Activated T-helper 1 cell treated with anti-CD3 and anti-CD28 coated beads, Interleukin-2, amount 50 U/mL, for 16 hours (primary cell): ENCODE measurements around the gene WDR81.

ENCODE experiments used
- DNase-seq, 2 donors: peaks; one replicate each; pipeline ENCODE4 v3.0.0-alpha.2; 2020; ENCODE audit warnings: low read depth in 1 of 2, low spot score in 1 of 2

The WDR81 gene

DNA sequence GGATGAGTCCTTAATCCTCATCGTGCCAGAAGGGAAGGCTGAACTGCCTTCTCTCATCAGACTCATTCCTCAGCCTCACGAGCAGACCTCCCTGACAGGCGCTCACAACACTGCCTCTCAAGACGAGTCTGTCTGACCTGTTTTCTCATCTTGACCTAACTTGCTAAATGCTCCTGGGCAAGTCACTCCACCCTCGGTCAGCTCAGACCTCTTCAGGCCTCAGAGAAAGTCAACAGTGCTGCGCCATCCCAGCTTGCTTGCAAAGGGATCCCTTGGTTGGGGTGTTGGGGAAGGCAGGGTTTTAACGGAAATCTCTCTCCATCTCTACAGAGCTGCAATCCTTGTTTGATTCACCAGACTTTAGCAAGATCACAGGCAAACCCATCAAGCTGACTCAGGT lies 52.4 kb downstream of the WDR81 start:
- no peak for DNase-seq

DNA sequence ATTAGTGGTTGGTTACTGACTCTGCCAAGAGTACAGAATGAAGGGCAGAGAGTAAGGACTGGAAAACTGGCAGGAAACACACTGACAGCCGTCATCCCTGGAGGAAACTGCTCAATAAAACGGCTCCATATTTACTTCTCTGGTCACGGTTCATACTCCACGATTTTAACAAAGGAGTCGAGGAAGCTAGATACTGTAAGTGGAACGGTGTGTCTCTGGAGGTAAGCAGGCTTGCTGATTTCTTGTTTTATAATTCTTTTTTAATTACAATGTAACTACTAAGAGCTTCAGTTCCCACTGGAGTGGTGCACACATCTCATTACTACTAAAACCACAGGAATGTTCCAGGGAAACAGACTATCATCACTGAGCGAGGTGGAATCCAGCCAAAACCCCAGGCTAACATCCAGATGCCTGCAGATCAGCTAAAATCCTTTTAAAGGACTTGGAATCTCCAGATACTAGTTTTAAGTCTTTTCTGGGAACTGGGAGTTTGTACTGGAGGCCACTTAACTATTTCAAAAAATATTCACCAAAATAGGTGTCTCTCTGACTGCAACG lies 55.1 kb downstream of the WDR81 start:
- DNase-seq: no peak

DNA sequence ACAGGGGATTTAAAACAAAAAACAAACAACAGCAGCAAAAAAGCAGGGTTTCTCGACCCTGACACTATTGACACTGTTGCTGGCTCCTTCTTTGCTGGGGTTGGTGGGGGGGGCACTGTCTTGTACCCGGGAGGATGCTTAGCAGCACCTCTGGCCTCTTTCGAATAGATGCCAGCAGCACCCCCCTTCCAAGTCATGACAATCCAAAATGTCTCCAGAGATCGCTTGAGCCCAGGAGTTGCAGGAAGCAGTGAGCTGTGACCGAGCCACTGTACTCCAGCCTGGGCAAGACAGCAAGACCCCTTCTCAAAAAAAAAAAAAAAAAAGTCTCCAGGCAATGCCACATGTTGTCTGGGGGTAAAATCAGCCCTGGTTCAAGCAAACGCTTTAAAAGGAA lies 57.7 kb downstream of the WDR81 start:
- DNase-seq: no peak

DNA sequence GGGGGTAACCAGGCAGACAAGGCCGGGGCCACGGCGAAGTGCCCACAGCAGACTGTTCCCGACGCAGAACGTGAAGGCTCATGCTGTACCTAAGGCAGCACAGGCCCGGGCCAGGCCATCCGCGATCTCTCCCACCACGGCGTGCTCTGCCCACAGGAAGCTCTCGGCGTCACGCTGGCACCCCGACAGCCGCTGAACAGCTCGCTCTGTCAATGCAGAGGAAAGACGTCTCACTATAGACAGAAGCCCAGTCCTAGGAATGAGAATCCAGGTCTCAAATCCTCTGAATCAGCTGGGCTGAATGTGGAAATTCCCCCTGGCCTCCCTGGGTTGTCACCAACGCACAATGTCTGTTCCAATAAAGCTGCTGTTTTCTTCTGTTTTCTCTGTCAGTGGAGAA lies 58.8 kb downstream of the WDR81 start:
- no peak for DNase-seq

DNA sequence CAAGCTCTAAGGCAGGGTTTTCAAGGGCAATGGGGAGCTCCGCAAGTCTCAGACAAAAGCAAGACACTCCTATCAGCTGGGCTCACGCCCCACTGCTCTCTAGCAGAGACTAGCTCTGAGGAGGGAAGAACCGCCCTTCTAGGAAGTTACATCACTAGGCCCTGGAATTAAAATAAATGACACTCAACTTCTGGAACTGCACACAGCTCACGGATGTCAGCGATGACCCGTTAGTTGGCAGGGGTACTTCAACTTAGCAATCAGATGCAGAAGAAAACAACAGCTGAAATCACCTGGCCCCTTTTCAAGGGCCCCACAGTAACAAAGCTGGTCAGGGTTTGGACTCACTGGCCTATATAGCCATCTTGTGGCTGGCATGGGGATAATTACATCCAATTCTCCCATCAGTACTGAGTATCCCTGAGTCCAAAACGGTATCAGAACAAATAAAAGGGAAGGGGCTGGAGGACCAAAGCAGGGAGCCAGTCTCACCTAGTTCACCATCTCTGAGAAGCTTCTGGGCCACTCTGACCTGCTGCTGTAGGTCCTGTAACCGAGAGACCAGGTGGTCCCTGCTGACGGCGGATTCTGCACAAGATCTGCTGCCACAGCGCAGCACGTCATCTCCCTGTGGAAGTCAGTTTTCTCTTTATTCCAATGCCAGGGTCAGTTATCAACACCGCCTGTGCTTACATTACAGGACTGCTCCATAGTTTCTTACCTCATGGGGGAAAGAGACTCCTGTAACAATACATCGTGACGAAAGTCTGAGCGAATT lies 59.5 kb downstream of the WDR81 start:
- no peak for DNase-seq

DNA sequence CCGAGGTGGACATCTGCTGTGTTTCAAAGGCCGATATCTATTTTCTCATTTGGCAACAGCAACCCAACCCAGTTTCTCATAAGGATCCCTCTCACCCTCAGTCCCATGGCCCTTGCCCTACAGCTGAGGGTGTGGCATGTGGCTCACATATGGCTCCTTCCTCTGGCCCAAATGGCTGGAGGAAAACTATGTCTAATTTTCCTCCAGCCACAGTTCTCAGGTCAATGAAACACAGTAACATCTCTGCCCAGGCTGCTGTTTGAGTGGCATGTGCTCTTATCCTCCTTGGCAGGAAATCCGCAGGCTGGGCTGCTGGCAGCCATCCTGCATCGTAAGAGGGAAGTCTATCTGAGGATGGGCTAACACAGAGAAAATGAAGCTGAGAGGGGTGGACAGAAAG lies 61.4 kb downstream of the WDR81 start:
- DNase-seq: no peak

DNA sequence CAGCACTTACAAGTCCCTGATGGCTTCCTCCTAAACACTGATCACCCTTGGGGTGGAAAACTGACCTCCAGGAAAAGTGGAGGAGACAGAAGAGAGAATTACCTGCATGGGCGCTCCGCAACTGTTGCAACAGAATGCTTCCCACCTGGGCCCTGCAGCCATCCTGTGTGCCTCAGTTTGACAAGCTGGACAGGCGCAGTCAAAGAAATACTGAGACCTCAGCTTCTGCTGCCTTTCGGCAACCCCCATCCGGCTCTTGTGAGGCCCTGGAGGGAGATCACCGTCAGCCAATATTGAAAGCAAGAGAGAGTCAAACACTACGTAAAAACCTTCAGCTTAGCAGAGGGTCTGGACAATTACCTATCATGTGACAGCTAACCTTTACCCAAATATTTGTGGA lies 62.2 kb downstream of the WDR81 start:
- DNase-seq: no peak

DNA sequence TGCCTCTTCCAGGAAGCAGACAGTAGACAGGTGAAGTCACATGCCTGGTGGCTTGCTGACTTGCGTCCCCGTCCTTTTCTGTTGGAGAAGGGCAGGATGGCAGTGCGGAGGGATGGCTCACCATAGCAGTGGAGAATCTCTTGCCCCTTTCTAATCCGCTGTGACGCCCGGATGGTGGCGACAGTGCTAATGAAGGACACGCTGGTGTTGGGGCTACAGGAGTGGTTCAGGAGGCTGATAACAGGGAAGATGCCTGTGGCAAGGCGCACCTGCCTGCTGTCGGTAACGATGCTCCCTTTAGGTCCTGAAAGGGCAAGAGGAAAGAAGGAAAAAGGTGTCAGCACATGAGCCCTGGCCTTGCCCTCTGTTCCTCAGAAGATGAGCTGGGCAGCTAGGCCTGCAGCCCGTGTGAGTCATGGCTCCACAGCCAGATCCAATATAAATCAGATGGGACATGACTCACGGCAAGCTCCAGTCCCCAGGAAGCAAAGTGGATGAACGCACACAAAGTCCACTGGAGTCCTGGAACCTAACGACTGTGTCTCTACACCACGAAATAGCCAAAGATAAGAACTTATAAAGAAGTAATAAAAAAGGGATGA lies 62.9 kb downstream of the WDR81 start:
- no peak for DNase-seq
